Measurements from ENCODE around the gene MAN2A2.

Gene MAN2A2

DNA sequence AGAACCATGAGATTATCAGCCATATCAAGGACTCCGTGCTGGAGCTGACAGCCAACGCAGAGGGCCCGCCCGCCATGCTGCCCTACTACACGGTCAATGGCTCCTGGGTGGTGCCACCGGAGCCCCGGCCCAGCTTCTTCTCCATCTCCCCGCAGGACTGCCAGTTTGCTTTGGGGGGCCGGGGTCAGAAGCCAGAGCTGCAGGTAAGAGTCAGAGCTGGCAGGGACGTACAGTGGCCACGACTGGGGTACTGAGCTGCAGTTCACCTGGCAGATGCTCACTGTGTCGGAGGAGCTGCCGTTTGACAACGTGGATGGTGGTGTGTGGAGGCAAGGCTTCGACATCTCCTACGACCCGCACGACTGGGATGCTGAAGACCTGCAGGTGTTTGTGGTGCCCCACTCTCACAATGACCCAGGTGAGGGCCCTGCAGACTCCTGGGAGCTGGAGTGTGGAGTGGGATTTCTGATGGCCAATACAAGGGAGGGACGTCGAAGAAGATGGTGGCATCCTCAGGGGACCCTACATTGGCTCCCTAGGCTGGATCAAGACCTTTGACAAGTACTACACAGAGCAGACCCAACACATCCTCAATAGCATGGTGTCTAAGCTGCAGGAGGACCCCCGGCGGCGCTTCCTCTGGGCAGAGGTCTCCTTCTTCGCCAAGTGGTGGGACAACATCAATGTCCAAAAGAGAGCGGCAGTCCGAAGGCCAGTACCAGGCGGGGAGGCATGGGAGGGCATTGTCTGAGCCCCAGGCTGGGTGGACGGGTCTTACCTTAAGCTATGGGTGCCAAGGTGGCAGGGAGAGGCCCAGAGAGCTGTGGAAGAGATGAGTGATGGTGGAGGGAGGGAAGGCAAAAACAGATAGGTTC, 2.4 kb downstream of the MAN2A2 start:
- Histone ChIP-seq H4K8ac (ENCODE audit: low read depth, low read length) (no peak overlapping the region), H3K4ac (ENCODE audit: low read depth, low read length) (no peak overlapping the region), H3K36me3 (ENCODE audit: control insufficient read depth in 1 of 2, insufficient read depth in 2 of 2, low read length in 2 of 2) (peaks cover 30 to 34% of the 10 kb centered on the region in 2 experiments), H2BK12ac (ENCODE audit: low read length) (no peak overlapping the region), H3K9ac (ENCODE audit: low read length) (no peak overlapping the region), H3K27me3 (ENCODE audit: insufficient read depth, low read length) (no peaks in the 10 kb centered on the region), H3K14ac (ENCODE audit: low read length) (no peak overlapping the region), H3K4me3 (ENCODE audit: low read depth, low read length) (no peak overlapping the region), H3K23ac (ENCODE audit: low read length) (no peak overlapping the region), H2BK5ac (ENCODE audit: low read depth, low read length, poor library complexity) (no peak overlapping the region), H3K79me2 (ENCODE audit: control insufficient read depth, insufficient read depth, low read length, poor library complexity) (peaks cover 2% of the 10 kb centered on the region), H3K27ac (ENCODE audit: low read depth, low read length) (no peak overlapping the region), H3K4me1 (ENCODE audit: control insufficient read depth in 1 of 2, insufficient read depth in 2 of 2, low read length in 2 of 2) (peaks cover 5 to 9% of the 10 kb centered on the region in 2 experiments), H4K91ac (ENCODE audit: low read depth, low read length) (no peak overlapping the region), H2BK120ac (ENCODE audit: insufficient read depth, low read length, poor library complexity) (no peak overlapping the region), H4K12ac (ENCODE audit: low read depth, low read length) (no peak overlapping the region), H3K4me2 (ENCODE audit: low read length) (no peak overlapping the region), H2AK5ac (ENCODE audit: low read length) (no peak overlapping the region), H2AFZ (ENCODE audit: insufficient read depth, low read length, poor library complexity) (no peak overlapping the region), H3K9me3 (ENCODE audit: insufficient read depth, low read depth, low read length) (no peaks in the 10 kb centered on the region), H3K18ac (ENCODE audit: low read length) (no peak overlapping the region), H3K79me1 (ENCODE audit: low read length) (peaks cover 4% of the 10 kb centered on the region)
- no CpG with 5 or more reads among the region's 28 CpGs for WGBS (ENCODE audit: extremely low coverage, insufficient coverage, insufficient read length)
- no peak for DNase-seq

DNA sequence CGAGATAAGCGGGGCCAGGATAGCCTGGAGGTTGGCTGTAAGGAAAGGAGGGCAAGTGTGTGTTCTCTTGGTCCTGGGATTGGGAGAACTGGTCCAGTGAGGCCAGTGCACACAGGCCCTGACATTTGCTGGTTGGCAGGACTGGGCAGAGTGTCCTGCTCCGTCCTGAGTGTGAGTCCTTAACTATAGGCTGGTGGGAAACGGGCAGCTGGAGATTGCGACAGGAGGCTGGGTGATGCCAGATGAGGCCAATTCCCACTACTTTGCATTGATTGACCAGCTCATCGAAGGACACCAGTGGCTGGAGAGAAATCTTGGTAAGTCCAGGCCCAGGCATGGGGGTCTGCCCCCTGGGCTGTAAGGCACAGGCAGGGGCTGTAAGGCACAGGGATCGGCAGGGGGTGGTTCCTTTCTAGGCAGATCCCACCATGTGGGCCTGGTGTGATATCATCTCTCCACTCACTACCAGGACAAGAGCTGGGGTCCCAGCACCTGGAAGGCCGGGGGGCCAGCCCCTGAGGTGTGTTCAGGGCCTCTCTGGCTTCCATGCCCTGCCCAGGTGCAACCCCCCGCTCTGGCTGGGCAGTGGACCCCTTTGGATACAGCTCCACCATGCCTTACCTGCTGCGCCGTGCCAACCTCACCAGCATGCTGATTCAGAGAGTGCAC, 3.2 kb downstream of the MAN2A2 start:
- Histone ChIP-seq H3K23ac (ENCODE audit: low read length) (no peak overlapping the region), H3K14ac (ENCODE audit: low read length) (no peak overlapping the region), H2BK120ac (ENCODE audit: insufficient read depth, low read length, poor library complexity) (no peak overlapping the region), H3K4ac (ENCODE audit: low read depth, low read length) (no peak overlapping the region), H3K79me1 (ENCODE audit: low read length) (peaks cover 4% of the 10 kb centered on the region), H2BK5ac (ENCODE audit: low read depth, low read length, poor library complexity) (no peak overlapping the region), H4K8ac (ENCODE audit: low read depth, low read length) (no peak overlapping the region), H3K18ac (ENCODE audit: low read length) (no peak overlapping the region), H3K27me3 (ENCODE audit: insufficient read depth, low read length) (no peaks in the 10 kb centered on the region), H3K4me2 (ENCODE audit: low read length) (no peak overlapping the region), H3K9ac (ENCODE audit: low read length) (no peak overlapping the region), H2AK5ac (ENCODE audit: low read length) (no peak overlapping the region), H3K36me3 (ENCODE audit: control insufficient read depth in 1 of 2, insufficient read depth in 2 of 2, low read length in 2 of 2) (peaks cover 38 to 41% of the 10 kb centered on the region in 2 experiments), H3K4me1 (ENCODE audit: control insufficient read depth in 1 of 2, insufficient read depth in 2 of 2, low read length in 2 of 2) (peaks cover 5 to 9% of the 10 kb centered on the region in 2 experiments), H2BK12ac (ENCODE audit: low read length) (no peak overlapping the region), H4K12ac (ENCODE audit: low read depth, low read length) (no peak overlapping the region), H3K27ac (ENCODE audit: low read depth, low read length) (no peak overlapping the region), H2AFZ (ENCODE audit: insufficient read depth, low read length, poor library complexity) (no peak overlapping the region), H3K4me3 (ENCODE audit: low read depth, low read length) (no peak overlapping the region), H3K79me2 (ENCODE audit: control insufficient read depth, insufficient read depth, low read length, poor library complexity) (peaks cover 2% of the 10 kb centered on the region), H3K9me3 (ENCODE audit: insufficient read depth, low read depth, low read length) (no peaks in the 10 kb centered on the region), H4K91ac (ENCODE audit: low read depth, low read length) (no peak overlapping the region)
- no peak for DNase-seq
- WGBS (ENCODE audit: extremely low coverage, insufficient coverage, insufficient read length) = no CpG with 5 or more reads among the region's 11 CpGs

DNA sequence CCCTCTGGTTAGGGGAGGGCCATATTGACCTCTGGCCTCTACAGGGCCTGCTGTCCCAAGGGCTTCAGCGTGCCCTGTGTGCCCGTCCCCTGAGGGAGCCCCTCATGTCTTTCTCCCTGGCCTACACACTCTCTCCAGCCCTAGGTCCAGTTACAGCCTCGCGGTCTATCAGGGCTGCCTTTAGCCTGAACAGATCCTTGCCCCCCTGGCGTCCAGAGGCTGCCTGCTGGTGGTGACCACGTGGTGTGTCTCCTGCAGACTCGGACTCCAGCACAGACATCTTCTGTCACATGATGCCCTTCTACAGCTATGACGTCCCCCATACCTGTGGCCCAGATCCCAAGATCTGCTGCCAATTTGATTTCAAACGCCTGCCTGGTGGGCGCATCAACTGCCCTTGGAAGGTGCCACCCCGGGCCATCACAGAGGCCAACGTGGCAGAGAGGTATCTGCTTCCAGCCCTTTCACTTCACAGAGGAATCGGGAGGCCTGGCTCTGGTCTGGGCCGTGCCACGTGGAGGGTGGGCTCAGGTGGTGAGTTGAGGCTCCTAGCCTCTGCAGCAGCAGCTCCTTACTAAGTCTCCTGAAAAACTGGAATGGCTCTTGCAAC, 4.1 kb downstream of the MAN2A2 start:
- H3K4me1 ChIP-seq (ENCODE audit: control insufficient read depth in 1 of 2, insufficient read depth in 2 of 2, low read length in 2 of 2) = peaks cover 5 to 9% of the 10 kb centered on the region in 2 experiments
- H3K27ac ChIP-seq (ENCODE audit: low read depth, low read length) = no peak overlapping the region
- no peak overlapping the region for H2BK5ac ChIP-seq (ENCODE audit: low read depth, low read length, poor library complexity)
- H3K4me3 ChIP-seq (ENCODE audit: low read depth, low read length) = no peak overlapping the region
- peaks cover 2% of the 10 kb centered on the region for H3K79me2 ChIP-seq (ENCODE audit: control insufficient read depth, insufficient read depth, low read length, poor library complexity)
- H2AFZ ChIP-seq (ENCODE audit: insufficient read depth, low read length, poor library complexity) = no peak overlapping the region
- no peak overlapping the region for H4K12ac ChIP-seq (ENCODE audit: low read depth, low read length)
- H3K9ac ChIP-seq (ENCODE audit: low read length) = no peak overlapping the region
- H2BK120ac ChIP-seq (ENCODE audit: insufficient read depth, low read length, poor library complexity) = no peak overlapping the region
- H3K14ac ChIP-seq (ENCODE audit: low read length) = no peak overlapping the region
- H4K8ac ChIP-seq (ENCODE audit: low read depth, low read length) = no peak overlapping the region
- no peak overlapping the region for H3K4me2 ChIP-seq (ENCODE audit: low read length)
- no peaks in the 10 kb centered on the region for H3K9me3 ChIP-seq (ENCODE audit: insufficient read depth, low read depth, low read length)
- DNase-seq = no peak
- no peak overlapping the region for H4K91ac ChIP-seq (ENCODE audit: low read depth, low read length)
- H3K4ac ChIP-seq (ENCODE audit: low read depth, low read length) = no peak overlapping the region
- no peak overlapping the region for H3K18ac ChIP-seq (ENCODE audit: low read length)
- no peaks in the 10 kb centered on the region for H3K27me3 ChIP-seq (ENCODE audit: insufficient read depth, low read length)
- WGBS (ENCODE audit: extremely low coverage, insufficient coverage, insufficient read length) = no CpG with 5 or more reads among the region's 15 CpGs
- no peak overlapping the region for H3K23ac ChIP-seq (ENCODE audit: low read length)
- peaks cover 44 to 48% of the 10 kb centered on the region in 2 experiments for H3K36me3 ChIP-seq (ENCODE audit: control insufficient read depth in 1 of 2, insufficient read depth in 2 of 2, low read length in 2 of 2)
- H2AK5ac ChIP-seq (ENCODE audit: low read length) = no peak overlapping the region
- no peak overlapping the region for H2BK12ac ChIP-seq (ENCODE audit: low read length)
- peaks cover 4% of the 10 kb centered on the region for H3K79me1 ChIP-seq (ENCODE audit: low read length)

DNA sequence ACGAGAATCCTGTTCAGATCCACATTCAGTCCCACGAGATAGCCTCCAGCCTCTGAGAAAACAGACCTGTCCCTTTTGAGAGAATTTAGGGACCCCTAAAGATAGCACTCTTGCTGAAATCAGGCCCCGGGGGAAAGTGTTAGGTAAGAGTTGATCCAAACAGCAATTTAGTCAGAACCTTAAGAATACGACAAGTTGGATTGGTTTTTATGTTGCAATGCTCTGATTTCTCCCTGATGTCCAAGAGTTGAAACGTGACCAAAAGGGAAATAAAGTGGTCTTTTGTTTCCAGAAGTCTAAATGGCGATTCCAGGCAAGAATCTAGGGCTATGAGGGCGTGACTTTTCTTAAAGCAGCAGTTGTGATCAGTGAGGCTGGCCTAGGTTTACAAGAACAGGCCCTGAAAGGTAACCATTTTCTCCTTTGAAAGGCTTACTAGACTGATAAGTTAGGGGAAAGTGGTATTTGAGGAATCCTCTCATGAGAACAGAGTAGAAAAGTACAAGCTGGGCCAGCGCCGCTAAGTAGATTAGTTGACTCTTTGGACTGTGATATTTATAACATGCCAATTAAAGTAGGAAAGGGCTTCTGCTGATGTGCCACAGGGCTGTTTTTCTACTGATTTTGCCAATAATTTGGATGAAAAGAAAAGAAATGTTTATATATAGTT, 4.9 kb downstream of the MAN2A2 start:
- Histone ChIP-seq H3K4ac (ENCODE audit: low read depth, low read length) (no peak overlapping the region), H3K4me3 (ENCODE audit: low read depth, low read length) (no peak overlapping the region), H2BK120ac (ENCODE audit: insufficient read depth, low read length, poor library complexity) (no peak overlapping the region), H4K12ac (ENCODE audit: low read depth, low read length) (no peak overlapping the region), H3K18ac (ENCODE audit: low read length) (no peak overlapping the region), H4K8ac (ENCODE audit: low read depth, low read length) (no peak overlapping the region), H3K79me1 (ENCODE audit: low read length) (peaks cover 2% of the 10 kb centered on the region), H3K27ac (ENCODE audit: low read depth, low read length) (no peak overlapping the region), H3K4me1 (ENCODE audit: control insufficient read depth in 1 of 2, insufficient read depth in 2 of 2, low read length in 2 of 2) (peaks cover 5 to 9% of the 10 kb centered on the region in 2 experiments), H3K27me3 (ENCODE audit: insufficient read depth, low read length) (no peaks in the 10 kb centered on the region), H2BK5ac (ENCODE audit: low read depth, low read length, poor library complexity) (no peak overlapping the region), H3K4me2 (ENCODE audit: low read length) (no peak overlapping the region), H3K23ac (ENCODE audit: low read length) (no peak overlapping the region), H4K91ac (ENCODE audit: low read depth, low read length) (no peak overlapping the region), H2BK12ac (ENCODE audit: low read length) (no peak overlapping the region), H3K14ac (ENCODE audit: low read length) (no peak overlapping the region), H2AK5ac (ENCODE audit: low read length) (no peak overlapping the region), H3K36me3 (ENCODE audit: control insufficient read depth in 1 of 2, insufficient read depth in 2 of 2, low read length in 2 of 2) (peaks cover 53 to 56% of the 10 kb centered on the region in 2 experiments), H3K9me3 (ENCODE audit: insufficient read depth, low read depth, low read length) (no peaks in the 10 kb centered on the region), H2AFZ (ENCODE audit: insufficient read depth, low read length, poor library complexity) (no peak overlapping the region), H3K9ac (ENCODE audit: low read length) (no peak overlapping the region), H3K79me2 (ENCODE audit: control insufficient read depth, insufficient read depth, low read length, poor library complexity) (no peaks in the 10 kb centered on the region)
- DNase-seq = no peak
- no CpG with 5 or more reads among the region's 9 CpGs for WGBS (ENCODE audit: extremely low coverage, insufficient coverage, insufficient read length)
